ENCODE results near the gene NEIL3.

The NEIL3 gene

DNA sequence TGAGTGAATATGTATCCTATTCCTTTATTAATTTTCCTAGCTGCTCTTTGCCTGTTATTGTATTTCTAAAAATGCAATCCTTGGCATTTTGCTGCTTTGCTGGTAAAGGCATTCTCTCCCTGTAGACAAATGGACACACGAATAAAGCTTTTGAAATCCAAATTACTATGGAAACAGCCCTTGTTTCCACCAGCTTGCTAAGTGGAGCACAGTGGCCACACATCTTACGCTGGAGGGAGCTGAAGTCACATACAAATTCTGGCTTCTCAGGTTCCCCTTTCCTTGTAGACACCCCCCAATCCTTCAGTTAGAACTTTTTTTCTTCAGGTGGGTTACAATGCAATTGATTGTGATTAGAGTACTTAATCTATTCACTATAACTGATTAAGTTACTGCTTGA, 66.3 kb downstream of the NEIL3 start:
- no peak overlapping the region for H3K27ac ChIP-seq
- no peaks in the 10 kb centered on the region for H4K20me1 ChIP-seq (ENCODE audit: insufficient read depth)
- TF ChIP-seq, protein P1, sequence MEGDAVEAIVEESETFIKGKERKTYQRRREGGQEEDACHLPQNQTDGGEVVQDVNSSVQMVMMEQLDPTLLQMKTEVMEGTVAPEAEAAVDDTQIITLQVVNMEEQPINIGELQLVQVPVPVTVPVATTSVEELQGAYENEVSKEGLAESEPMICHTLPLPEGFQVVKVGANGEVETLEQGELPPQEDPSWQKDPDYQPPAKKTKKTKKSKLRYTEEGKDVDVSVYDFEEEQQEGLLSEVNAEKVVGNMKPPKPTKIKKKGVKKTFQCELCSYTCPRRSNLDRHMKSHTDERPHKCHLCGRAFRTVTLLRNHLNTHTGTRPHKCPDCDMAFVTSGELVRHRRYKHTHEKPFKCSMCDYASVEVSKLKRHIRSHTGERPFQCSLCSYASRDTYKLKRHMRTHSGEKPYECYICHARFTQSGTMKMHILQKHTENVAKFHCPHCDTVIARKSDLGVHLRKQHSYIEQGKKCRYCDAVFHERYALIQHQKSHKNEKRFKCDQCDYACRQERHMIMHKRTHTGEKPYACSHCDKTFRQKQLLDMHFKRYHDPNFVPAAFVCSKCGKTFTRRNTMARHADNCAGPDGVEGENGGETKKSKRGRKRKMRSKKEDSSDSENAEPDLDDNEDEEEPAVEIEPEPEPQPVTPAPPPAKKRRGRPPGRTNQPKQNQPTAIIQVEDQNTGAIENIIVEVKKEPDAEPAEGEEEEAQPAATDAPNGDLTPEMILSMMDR (conservative IDR thresholded peaks at IDR 0.05; ENCODE audit: low read depth, low read length) = no peak
- H3K4me2 ChIP-seq = no peak overlapping the region
- no peak overlapping the region for H3K4me3 ChIP-seq (IDR thresholded peaks at IDR 0.05; ENCODE audit: insufficient read depth, low read depth, low read length)
- H2AFZ ChIP-seq (ENCODE audit: low read depth) = no peak overlapping the region
- no peaks in the 10 kb centered on the region for H3K27me3 ChIP-seq (ENCODE audit: insufficient read depth, low read depth)
- no peaks in the 10 kb centered on the region for H3K36me3 ChIP-seq (ENCODE audit: insufficient read depth)
- no peaks in the 10 kb centered on the region for H3K79me2 ChIP-seq (ENCODE audit: insufficient read depth, low read depth)
- no peak overlapping the region for H3K9ac ChIP-seq
- H3K4me1 ChIP-seq (ENCODE audit: low read depth, poor library complexity, severe bottlenecking) = no peaks in the 10 kb centered on the region

DNA sequence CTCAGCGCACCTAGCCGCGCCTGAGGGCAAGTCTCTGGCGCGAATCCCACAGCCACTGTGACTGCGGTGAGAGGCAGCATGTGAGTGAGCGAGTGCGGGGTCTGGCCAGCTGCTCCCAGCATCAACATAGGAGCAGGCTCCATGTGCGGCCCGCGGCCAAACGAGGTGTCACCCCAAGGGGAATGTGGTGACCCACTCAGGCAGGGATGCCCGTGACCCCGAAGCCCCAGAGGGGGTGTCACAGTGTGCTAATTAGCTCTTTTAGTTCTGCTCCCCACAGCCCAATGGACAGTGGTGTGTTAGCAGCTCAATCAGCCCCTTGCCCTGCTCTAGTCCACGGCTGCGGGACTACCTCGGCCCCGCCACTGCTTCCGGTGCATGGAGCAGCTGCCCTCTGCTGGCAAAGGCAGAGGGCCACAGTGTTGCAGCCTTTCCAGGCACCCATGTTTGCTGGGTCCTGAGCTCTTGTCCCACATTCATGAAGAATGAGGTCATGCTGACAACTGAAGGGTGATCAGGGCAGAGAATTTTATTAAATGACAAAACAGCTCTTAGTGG, 71.1 kb downstream of the NEIL3 start:
- H3K9ac ChIP-seq = no peak overlapping the region
- H4K20me1 ChIP-seq (ENCODE audit: insufficient read depth) = no peaks in the 10 kb centered on the region
- H3K4me3 ChIP-seq (IDR thresholded peaks at IDR 0.05; ENCODE audit: insufficient read depth, low read depth, low read length) = no peak overlapping the region
- no peaks in the 10 kb centered on the region for H3K79me2 ChIP-seq (ENCODE audit: insufficient read depth, low read depth)
- TF ChIP-seq, protein P1 (conservative IDR thresholded peaks at IDR 0.05; ENCODE audit: low read depth, low read length) = no peak; the same call in 1 of the 2 replicates
- H2AFZ ChIP-seq (ENCODE audit: low read depth) = no peak overlapping the region
- H3K36me3 ChIP-seq (ENCODE audit: insufficient read depth) = no peaks in the 10 kb centered on the region
- no peak overlapping the region for H3K27ac ChIP-seq
- H3K4me2 ChIP-seq = no peak overlapping the region
- no peaks in the 10 kb centered on the region for H3K4me1 ChIP-seq (ENCODE audit: low read depth, poor library complexity, severe bottlenecking)
- no peaks in the 10 kb centered on the region for H3K27me3 ChIP-seq (ENCODE audit: insufficient read depth, low read depth)

DNA sequence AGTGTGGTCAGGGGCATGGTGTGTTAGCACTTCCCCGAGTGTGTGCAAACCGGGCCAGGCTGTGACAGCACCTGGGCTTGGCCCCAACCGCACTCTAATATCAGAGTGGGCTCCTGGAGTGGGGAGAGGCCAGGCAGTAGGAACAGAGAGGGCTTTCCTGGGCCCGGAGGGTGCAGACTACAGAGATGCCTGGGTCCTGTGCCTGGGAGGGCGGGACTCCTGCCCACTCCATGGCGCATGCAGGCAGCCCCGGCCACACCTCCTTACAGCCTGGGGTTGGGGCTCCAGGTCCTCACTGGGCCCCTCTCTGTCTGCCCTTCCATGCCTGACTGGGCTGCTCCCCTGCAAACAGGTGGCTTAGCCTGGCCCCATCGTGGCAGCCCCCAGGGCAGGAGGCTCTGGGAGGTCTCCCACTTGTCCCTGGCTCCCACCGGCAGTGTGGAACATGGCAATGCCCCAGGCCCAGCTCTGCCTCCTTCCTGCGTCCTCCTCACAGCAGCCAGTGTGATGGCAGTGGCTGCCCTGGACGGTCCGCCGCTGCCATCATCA, 72.2 kb downstream of the NEIL3 start:
- no peaks in the 10 kb centered on the region for H3K27me3 ChIP-seq (ENCODE audit: insufficient read depth, low read depth)
- H3K36me3 ChIP-seq (ENCODE audit: insufficient read depth) = no peaks in the 10 kb centered on the region
- H3K79me2 ChIP-seq (ENCODE audit: insufficient read depth, low read depth) = no peaks in the 10 kb centered on the region
- no peak overlapping the region for H3K4me3 ChIP-seq (IDR thresholded peaks at IDR 0.05; ENCODE audit: insufficient read depth, low read depth, low read length)
- H3K4me2 ChIP-seq = no peak overlapping the region
- no peaks in the 10 kb centered on the region for H3K4me1 ChIP-seq (ENCODE audit: low read depth, poor library complexity, severe bottlenecking)
- H4K20me1 ChIP-seq (ENCODE audit: insufficient read depth) = no peaks in the 10 kb centered on the region
- H3K27ac ChIP-seq = no peak overlapping the region
- no peak overlapping the region for H3K9ac ChIP-seq
- no peak overlapping the region for H2AFZ ChIP-seq (ENCODE audit: low read depth)
- TF ChIP-seq, protein P1 (conservative IDR thresholded peaks at IDR 0.05; ENCODE audit: low read depth, low read length) = no peak

DNA sequence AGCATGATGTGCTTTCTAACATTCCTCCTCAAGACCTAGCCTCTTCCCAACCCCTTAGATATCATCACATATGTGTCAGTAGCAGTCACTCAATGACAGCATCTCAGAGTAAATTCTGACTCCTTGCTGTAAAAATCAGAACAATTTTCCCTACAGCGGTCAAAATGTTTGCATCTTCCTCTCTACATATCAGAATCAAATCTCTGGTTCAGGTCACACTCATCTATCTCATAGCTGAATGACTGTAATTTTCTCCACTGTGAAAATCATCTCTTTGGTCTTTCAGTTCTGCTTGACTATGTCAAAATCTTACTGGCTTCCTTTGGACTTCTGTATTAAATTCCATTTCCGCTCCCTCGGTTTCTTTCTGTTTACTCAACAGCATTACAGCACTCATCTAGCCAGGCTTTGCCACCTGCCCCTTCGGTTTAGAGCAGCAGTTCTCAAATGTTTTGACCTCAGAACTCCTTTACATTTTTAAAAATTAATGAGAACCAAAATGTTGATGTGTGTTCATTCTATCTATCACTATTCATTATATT, 75.3 kb downstream of the NEIL3 start:
- no peaks in the 10 kb centered on the region for H3K36me3 ChIP-seq (ENCODE audit: insufficient read depth)
- no peak overlapping the region for H3K27ac ChIP-seq
- H3K4me1 ChIP-seq (ENCODE audit: low read depth, poor library complexity, severe bottlenecking) = no peaks in the 10 kb centered on the region
- no peak overlapping the region for H3K4me2 ChIP-seq
- H3K4me3 ChIP-seq (IDR thresholded peaks at IDR 0.05; ENCODE audit: insufficient read depth, low read depth, low read length) = no peak overlapping the region
- H2AFZ ChIP-seq (ENCODE audit: low read depth) = no peak overlapping the region
- H3K27me3 ChIP-seq (ENCODE audit: insufficient read depth, low read depth) = no peaks in the 10 kb centered on the region
- TF ChIP-seq, protein P1 (conservative IDR thresholded peaks at IDR 0.05; ENCODE audit: low read depth, low read length) = no peak
- H4K20me1 ChIP-seq (ENCODE audit: insufficient read depth) = no peaks in the 10 kb centered on the region
- no peaks in the 10 kb centered on the region for H3K79me2 ChIP-seq (ENCODE audit: insufficient read depth, low read depth)
- no peak overlapping the region for H3K9ac ChIP-seq
